HepG2 (cell line): ENCODE results near the gene CCDC88A. TPM values are rescaled to one million over a fixed set of nuclear protein-coding genes. Genes with fewer than 3 reads are reported as not detected.
A peak's percentile ranks its signal among the peaks of the same experiment; 100 is the strongest.

ENCODE experiments used
- AHDC1 ChIP-seq: sonication (generic); formaldehyde crosslinking; IDR thresholded peaks from 2 replicates; pipeline ENCODE4 v1.5.1; 2020; ENCODE audit warnings: mild to moderate bottlenecking, missing genetic modification reagents, borderline replicate concordance
- AKAP8 ChIP-seq: sonication (generic); formaldehyde crosslinking; IDR thresholded peaks from 2 replicates; pipeline ENCODE4 v1.5.1; 2020; ENCODE audit warnings: mild to moderate bottlenecking, missing genetic modification reagents
- CHD2 ChIP-seq: IDR thresholded peaks from 2 replicates; pipeline ENCODE4 v1.6.1; 2011; ENCODE audit warnings: low read depth, low read length, improper control_type of control experiment
- FOXA1 ChIP-seq, 2 experiments: fragments of 450-650 bp in 1 of 2; sonication (generic) in 1 of 2; formaldehyde crosslinking in 1 of 2; IDR thresholded peaks; 2 replicates each; pipeline versions ENCODE4 v1.4.0 to v1.6.1; 2016 to 2020; ENCODE audit warnings: missing genetic modification reagents in 1 of 2
- GABPB1 ChIP-seq: IDR thresholded peaks from 2 replicates; pipeline ENCODE4 v1.6.1; 2016; ENCODE audit warnings: mild to moderate bottlenecking, missing genetic modification reagents, moderate library complexity, missing compliant biosample characterization
- HNRNPK ChIP-seq: fragments of 200-400 bp; formaldehyde crosslinking; IDR thresholded peaks from 2 replicates; pipeline ENCODE4 v1.6.1; 2018; ENCODE audit warnings: low read length, low read depth, moderate library complexity, mild to moderate bottlenecking; ENCODE audit not compliant: poor library complexity, severe bottlenecking
- KLF11 ChIP-seq: IDR thresholded peaks from 2 replicates; pipeline ENCODE4 v1.6.1; 2016; ENCODE audit warnings: missing compliant biosample characterization
- KMT2A ChIP-seq: sonication (generic); formaldehyde crosslinking; IDR thresholded peaks from 2 replicates; pipeline ENCODE4 v1.4.0; 2020; ENCODE audit warnings: missing genetic modification reagents
- MAFK ChIP-seq, 2 experiments: IDR thresholded peaks in 1 of 2; conservative IDR thresholded peaks in 1 of 2; 2 replicates each; pipeline ENCODE4 v1.6.1; 2011; ENCODE audit warnings: improper control_type of control experiment in 2 of 2, low read length in 2 of 2
- MTA1 ChIP-seq: sonication (generic); formaldehyde crosslinking; IDR thresholded peaks from 2 replicates; pipeline ENCODE4 v1.4.0; 2020; ENCODE audit warnings: missing genetic modification reagents, mild to moderate bottlenecking, borderline replicate concordance
- PITX1 ChIP-seq: sonication (generic); formaldehyde crosslinking; IDR thresholded peaks from 2 replicates; pipeline ENCODE4 v1.5.1; 2020; ENCODE audit warnings: mild to moderate bottlenecking, missing genetic modification reagents
- RXRA ChIP-seq: sonication (generic); formaldehyde crosslinking; IDR thresholded peaks from 2 replicates; pipeline ENCODE4 v1.5.1; 2020; ENCODE audit warnings: missing genetic modification reagents
- SP140L ChIP-seq: sonication (generic); formaldehyde crosslinking; IDR thresholded peaks from 2 replicates; pipeline ENCODE4 v1.4.0; 2020; ENCODE audit warnings: missing genetic modification reagents, borderline replicate concordance
- SP2 ChIP-seq: sonication (generic); formaldehyde crosslinking; IDR thresholded peaks from 2 replicates; pipeline ENCODE4 v1.5.1; 2020; ENCODE audit warnings: mild to moderate bottlenecking, missing genetic modification reagents
- SRSF1 ChIP-seq: fragments of 200-400 bp; formaldehyde crosslinking; optimal IDR thresholded peaks from 2 replicates; pipeline ENCODE3; 2017; ENCODE audit warnings: mild to moderate bottlenecking, low read depth, low read length, moderate library complexity
- ZFP90 ChIP-seq: sonication (generic); formaldehyde crosslinking; IDR thresholded peaks from 2 replicates; pipeline ENCODE4 v1.8.0; 2022; ENCODE audit warnings: missing genetic modification reagents, mild to moderate bottlenecking, inconsistent platforms, borderline replicate concordance
- ZNF232 ChIP-seq: sonication (generic); formaldehyde crosslinking; IDR thresholded peaks from 2 replicates; pipeline ENCODE4 v1.4.0; 2020; ENCODE audit warnings: missing genetic modification reagents, borderline replicate concordance
- ZNF329 ChIP-seq: sonication (generic); formaldehyde crosslinking; IDR thresholded peaks from 2 replicates; pipeline ENCODE4 v1.9.0; 2021; ENCODE audit warnings: low read depth, mild to moderate bottlenecking, missing genetic modification reagents
- ZNF557 ChIP-seq: sonication (generic); formaldehyde crosslinking; IDR thresholded peaks from 2 replicates; pipeline ENCODE4 v1.4.0; 2020; ENCODE audit warnings: missing genetic modification reagents
- ZNF644 ChIP-seq: IDR thresholded peaks from 2 replicates; pipeline ENCODE4 v1.6.1; 2016; ENCODE audit warnings: low read depth
- ZNF773 ChIP-seq: sonication (generic); formaldehyde crosslinking; IDR thresholded peaks from 2 replicates; pipeline ENCODE4 v1.4.0; 2020; ENCODE audit warnings: missing genetic modification reagents, borderline replicate concordance
- polyA plus RNA-seq, 8 experiments: library from polyadenylated mRNA; depleted of rRNA in 3 of 8; stranded (reverse) in 7 of 8; unstranded in 1 of 8; fragments of >200 nt; fragmentation: Illumina TruSeq in 4 of 8; extraction: Trizol in 4 of 8; gene quantifications; 2 replicates each; pipeline versions ENCODE4 v1.2.1 to v1.2.3, GENCODE V29; 2011 to 2016; ENCODE audit warnings: low read depth in 4 of 8, missing spikeins in 1 of 8, mixed read lengths in 1 of 8; ENCODE audit not compliant: insufficient read depth in 1 of 8
- total RNA-seq, 5 experiments: library from RNA; depleted of rRNA; stranded (reverse); fragments of >200 nt; fragmentation: Illumina TruSeq; extraction: Trizol; gene quantifications; 2 replicates each; pipeline ENCODE4 v1.2.3, GENCODE V29; 2016; ENCODE audit warnings: low read depth in 1 of 5
- TF ChIP-seq, protein P1 (sequence below): sonication (generic); formaldehyde crosslinking; IDR thresholded peaks from 2 replicates; pipeline ENCODE4 v1.4.0; 2020; ENCODE audit warnings: mild to moderate bottlenecking, missing genetic modification reagents
- TF ChIP-seq, protein P2 (sequence below): sonication (generic); formaldehyde crosslinking; conservative IDR thresholded peaks from 2 replicates; pipeline ENCODE4 v1.5.0; 2020; ENCODE audit warnings: missing genetic modification reagents

The CCDC88A gene
- total and polyA plus RNA-seq, 2 of the 13 experiments (the other 11 are each of a cell fraction or from before 2014, with no cell fraction given) = 43.2 to 84.1 TPM

DNA sequence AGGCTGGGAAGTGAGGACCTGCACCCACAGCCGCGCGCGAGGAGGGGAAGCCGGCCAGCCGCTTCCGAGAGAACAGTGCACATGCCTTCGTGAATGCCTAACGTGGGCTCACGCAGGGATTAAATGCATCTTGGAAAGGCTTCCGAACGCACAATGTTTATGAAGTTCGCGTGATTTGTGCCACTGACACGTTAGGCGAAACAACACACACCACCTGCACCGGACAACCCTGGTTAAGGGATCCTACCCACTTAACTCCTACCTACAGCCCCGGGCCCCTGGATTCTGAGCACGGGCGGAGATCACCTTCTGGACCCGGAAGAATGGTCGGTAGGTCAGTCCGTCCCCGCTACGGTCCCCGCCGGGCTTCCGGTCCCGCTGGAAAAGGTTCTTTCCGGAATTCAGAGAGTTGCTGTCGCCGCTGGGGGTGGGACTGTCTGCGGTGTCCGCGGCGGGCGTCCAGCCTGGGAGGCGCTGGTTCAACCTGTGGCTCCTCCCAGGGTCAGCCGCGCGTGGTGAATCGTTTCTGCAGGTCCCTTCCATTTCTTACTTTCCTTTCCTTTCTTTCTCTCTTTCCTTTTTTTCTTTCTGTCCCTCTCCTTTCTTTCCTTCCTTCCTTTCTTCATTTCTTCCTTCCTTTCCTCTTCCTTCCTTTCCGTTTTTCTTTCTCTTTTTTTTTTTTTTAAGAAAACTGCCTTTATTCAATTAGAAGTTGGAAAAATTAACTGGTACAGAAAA is 150.6 kb downstream of the CCDC88A start, which contains the start of gene MTIF2 (continued):
- TF ChIP-seq MAFK (conservative IDR thresholded peaks at IDR 0.05 in 1 of 2, IDR thresholded peaks at IDR 0.05 in 1 of 2; ENCODE audit: low read length in 2 of 2) (no peak), KLF11 (peak; percentile 85), AHDC1 (CRISPR knock-in tag) (peak; percentile 52; the same call in 1 of the 2 replicates), MTA1 (CRISPR knock-in tag) (peak; percentile 97), ZNF557 (no peak), SRSF1 (peak; percentile 98), RXRA (CRISPR knock-in tag) (peak; percentile 94), ZNF773 (peak; percentile 80; the same call in 1 of the 2 replicates), ZNF232 (CRISPR knock-in tag) (peak; percentile 81), ZFP90 (CRISPR knock-in tag) (peak; percentile 93), KMT2A (CRISPR knock-in tag) (peak; percentile 100), ZNF329 (CRISPR knock-in tag) (peak; percentile 61), ZNF644 (CRISPR knock-in tag) (no peak), SP140L (CRISPR knock-in tag) (peak; percentile 98), FOXA1 (IDR thresholded peaks at IDR 0.05) (no peak), FOXA1 (CRISPR knock-in tag; IDR thresholded peaks at IDR 0.05) (peak; percentile 34), PITX1 (CRISPR knock-in tag) (peak; percentile 88), SP2 (CRISPR knock-in tag) (peak; percentile 74), HNRNPK (peak; percentile 60), AKAP8 (peak; percentile 66), GABPB1 (CRISPR knock-in tag) (peak; percentile 100), CHD2 (no peak; the same call in 1 of the 2 replicates)
- TF ChIP-seq, protein P1, sequence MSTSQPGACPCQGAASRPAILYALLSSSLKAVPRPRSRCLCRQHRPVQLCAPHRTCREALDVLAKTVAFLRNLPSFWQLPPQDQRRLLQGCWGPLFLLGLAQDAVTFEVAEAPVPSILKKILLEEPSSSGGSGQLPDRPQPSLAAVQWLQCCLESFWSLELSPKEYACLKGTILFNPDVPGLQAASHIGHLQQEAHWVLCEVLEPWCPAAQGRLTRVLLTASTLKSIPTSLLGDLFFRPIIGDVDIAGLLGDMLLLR (CRISPR knock-in tag) = peak; percentile 36; the same call in 1 of the 2 replicates
- TF ChIP-seq, protein P2, sequence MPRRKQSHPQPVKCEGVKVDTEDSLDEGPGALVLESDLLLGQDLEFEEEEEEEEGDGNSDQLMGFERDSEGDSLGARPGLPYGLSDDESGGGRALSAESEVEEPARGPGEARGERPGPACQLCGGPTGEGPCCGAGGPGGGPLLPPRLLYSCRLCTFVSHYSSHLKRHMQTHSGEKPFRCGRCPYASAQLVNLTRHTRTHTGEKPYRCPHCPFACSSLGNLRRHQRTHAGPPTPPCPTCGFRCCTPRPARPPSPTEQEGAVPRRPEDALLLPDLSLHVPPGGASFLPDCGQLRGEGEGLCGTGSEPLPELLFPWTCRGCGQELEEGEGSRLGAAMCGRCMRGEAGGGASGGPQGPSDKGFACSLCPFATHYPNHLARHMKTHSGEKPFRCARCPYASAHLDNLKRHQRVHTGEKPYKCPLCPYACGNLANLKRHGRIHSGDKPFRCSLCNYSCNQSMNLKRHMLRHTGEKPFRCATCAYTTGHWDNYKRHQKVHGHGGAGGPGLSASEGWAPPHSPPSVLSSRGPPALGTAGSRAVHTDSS = no peak
